HT-29 (cell line): ENCODE results near the gene MPPED2. TPM values are rescaled to one million over a fixed set of nuclear protein-coding genes. Genes with fewer than 3 reads are reported as not detected.

Source experiments
- DNase-seq: peaks from one replicate; pipeline ENCODE4 v3.0.0-alpha.2; 2015; ENCODE audit warnings: low spot score
- total RNA-seq: library from RNA; depleted of rRNA; stranded (reverse); fragments of >200 nt; shearing (Covaris generic); gene quantifications from 2 replicates; pipeline ENCODE4 v1.2.3, GENCODE V29; 2014

The MPPED2 gene
- total RNA-seq, 1 experiment from 2014 or later: not detected

- DNase-seq: no peak
These were observed 221.2 kb downstream of the MPPED2 start for GRCh38 chr11:30364837-30365482.

DNA sequence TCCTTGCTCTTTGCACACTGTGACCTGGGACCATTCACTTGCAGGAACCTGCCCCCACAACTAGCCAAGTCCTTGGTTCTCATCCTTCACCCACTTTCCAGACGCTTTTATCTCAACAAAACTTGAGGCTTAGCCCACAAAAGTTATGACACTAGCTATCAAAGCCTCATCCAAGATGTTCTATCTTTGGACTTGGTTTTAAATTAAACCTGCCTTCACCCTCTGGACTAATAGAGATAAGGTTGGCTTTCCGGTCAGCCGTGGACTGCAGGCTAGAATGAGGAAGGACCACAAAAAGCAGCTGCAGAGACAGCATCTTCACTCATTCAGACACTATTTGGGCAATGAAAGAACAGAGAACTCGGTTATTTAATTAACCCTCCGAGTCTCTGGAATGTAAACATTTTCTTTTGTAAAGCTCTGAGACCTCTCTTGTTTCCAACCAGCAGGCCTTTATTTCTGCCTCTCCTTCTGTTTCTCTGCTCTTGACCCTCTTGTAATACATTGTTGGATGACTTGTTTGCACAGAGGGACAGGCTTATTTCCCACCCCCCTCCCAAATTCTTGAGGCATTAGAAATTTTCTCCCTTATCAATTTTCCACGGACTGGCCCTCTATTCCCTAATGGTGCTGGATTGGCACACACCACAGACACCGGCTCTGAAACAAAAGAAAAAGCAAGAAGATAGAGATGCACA is 221.9 kb downstream of the MPPED2 start:
- no peak for DNase-seq

DNA sequence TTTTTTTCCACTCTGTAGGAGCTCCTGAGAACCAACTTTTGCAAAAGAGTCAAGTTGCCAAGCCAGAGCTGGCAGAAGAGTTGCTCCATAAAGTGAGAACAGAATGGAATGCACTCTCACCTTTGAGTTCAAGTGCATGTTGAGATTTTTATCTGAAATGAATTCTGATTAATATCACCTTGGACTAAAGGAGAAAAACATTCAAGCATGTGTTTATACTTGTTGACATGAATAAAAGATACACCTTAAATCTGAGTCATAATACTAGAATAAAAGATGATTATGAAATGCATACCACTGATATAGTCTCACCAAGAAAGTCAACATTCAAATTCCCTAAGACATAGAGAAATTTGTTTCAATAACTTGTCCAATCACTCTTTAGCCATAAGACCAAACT is 225.4 kb downstream of the MPPED2 start:
- peak; percentile 16 for DNase-seq
